ENCODE results near the gene KLHDC3. TPM values are rescaled to one million over a fixed set of nuclear protein-coding genes. Genes with fewer than 3 reads are reported as not detected.
A peak's percentile ranks its signal among the peaks of the same experiment; 100 is the strongest.

The KLHDC3 gene
- 10 to 100 TPM; 19.7 to 40.6 (median 28.0) TPM for total RNA-seq
- 10 to 100 TPM; 48.5 to 48.8 TPM for polyA plus RNA-seq

- Histone ChIP-seq H3K27ac (peak within 1 kb of the TSS in 2 of 4 donors; percentile 50 to 58), H3K36me3 (peaks cover 0 to 23% (median 0%) of the 10 kb centered on the region in 3 donors), H3K4me3 (peak within 1 kb of the TSS; percentile 45 to 69 (median 65)), H3K4me1 (peaks cover 0 to 19% (median 4%) of the 10 kb centered on the region in 3 donors), H3K9me3 (no peaks in the 10 kb centered on the region), H3K27me3 (no peaks in the 10 kb centered on the region)
- TF ChIP-seq CTCF (IDR thresholded peaks at IDR 0.05): no peak
- FAIRE-seq: peak; percentile 93
- peak; percentile 97 to 98 (median 97) for ATAC-seq
- intact Hi-C loops (cut with DNase I): no loop called here
- DNase-seq: peak; percentile 92 to 100 (median 99)
- 0 to 1% methylated on average over 51 of the region's 51 CpGs for WGBS, 2 donors
Observed at GRCh38 chr6:43013843-43014433, at the start of gene KLHDC3, which contains the start of gene MEA1. KLHDC3 (plus strand) TSS chr6:43014249; CDS start chr6:43017193, 2,944 bp downstream. MEA1 (minus strand) TSS chr6:43013946; CDS start chr6:43013813, 133 bp downstream.

- H3K36me3 ChIP-seq: peaks cover 0 to 35% (median 14%) of the 10 kb centered on the region in 3 donors
- H3K9me3 ChIP-seq: no peaks in the 10 kb centered on the region
- WGBS, 2 donors: 79 to 85% methylated on average over 7 of the region's 7 CpGs
- DNase-seq (peak in 1 of 6 donors; percentile 40), FAIRE-seq (no peak), ATAC-seq (no peak)
- H3K4me3 ChIP-seq: no peak overlapping the region
- no peak overlapping the region for H3K27ac ChIP-seq
- H3K4me1 ChIP-seq: peaks cover 0 to 6% (median 0%) of the 10 kb centered on the region in 3 donors
- H3K27me3 ChIP-seq: no peaks in the 10 kb centered on the region
- no peak for TF ChIP-seq CTCF (IDR thresholded peaks at IDR 0.05)
- intact Hi-C loops (cut with DNase I): no loop called here
Observed at GRCh38 chr6:42966571-42966970, 47.5 kb upstream of the KLHDC3 start.

- Histone ChIP-seq H3K4me3 (no peak overlapping the region), H3K36me3 (peaks cover 0 to 35% (median 14%) of the 10 kb centered on the region in 3 donors), H3K27ac (no peak overlapping the region), H3K27me3 (no peaks in the 10 kb centered on the region), H3K4me1 (peaks cover 0 to 1% (median 0%) of the 10 kb centered on the region in 3 donors), H3K9me3 (no peaks in the 10 kb centered on the region)
- FAIRE-seq (no peak), DNase-seq (peak in 2 of 6 donors; percentile 41 to 79), ATAC-seq (no peak)
- WGBS, 2 donors: 91 to 98% methylated on average over 11 of the region's 11 CpGs
- intact Hi-C loops (cut with DNase I): no loop called here
- no peak for TF ChIP-seq CTCF (IDR thresholded peaks at IDR 0.05)
Observed at GRCh38 chr6:42967228-42967627, 46.8 kb upstream of the KLHDC3 start.

- 88 to 98% methylated on average over 12 of the region's 12 CpGs for WGBS, 2 donors
- Histone ChIP-seq H3K4me1 (no peaks in the 10 kb centered on the region), H3K9me3 (no peaks in the 10 kb centered on the region), H3K36me3 (peaks cover 0 to 35% (median 14%) of the 10 kb centered on the region in 3 donors), H3K4me3 (no peak overlapping the region), H3K27me3 (no peaks in the 10 kb centered on the region), H3K27ac (no peak overlapping the region)
- no peak for FAIRE-seq
- no peak for TF ChIP-seq CTCF (IDR thresholded peaks at IDR 0.05)
- intact Hi-C loops (cut with DNase I): no loop called here
- DNase-seq: peak in 1 of 6 donors; percentile 84
- ATAC-seq: peak in 1 of 4 donors; percentile 1
Observed at GRCh38 chr6:42968126-42968701, 45.8 kb upstream of the KLHDC3 start.
